ENCODE data around the gene CHST4.

- TF ChIP-seq CTCF (IDR thresholded peaks at IDR 0.05) (no peak), POLR2AphosphoS5 (IDR thresholded peaks at IDR 0.05) (no peak)
These were observed 2.0 kb downstream of the CHST4 start for GRCh38 chr16:71528257-71528656.

Measured in breast epithelium (tissue), 3 donors.